ENCODE data around the gene JMJD8.

DNA sequence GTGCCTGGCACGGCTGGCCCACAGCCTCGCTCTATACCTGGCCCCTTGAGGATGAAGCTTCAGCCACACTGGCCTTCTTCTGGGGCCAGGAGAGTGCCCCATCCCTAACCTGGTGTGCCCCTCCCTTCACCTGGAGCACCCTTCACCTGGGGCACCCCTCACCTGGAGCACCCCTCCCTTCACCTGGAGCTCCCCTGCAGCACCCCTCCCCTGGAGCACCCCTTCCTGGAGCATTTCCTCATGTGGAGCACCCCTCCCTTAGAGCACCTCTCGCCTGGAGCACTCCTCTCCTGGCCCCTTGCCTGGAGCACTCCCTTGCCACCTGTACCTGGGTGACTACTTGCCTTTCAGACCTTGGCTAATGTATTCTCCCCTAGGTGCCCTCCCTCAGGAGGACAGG, 23.9 kb upstream of the JMJD8 start:
- TF ChIP-seq GATA2 (IDR thresholded peaks at IDR 0.05; ENCODE audit: low read depth, low read length): no peak
- no peak for TF ChIP-seq GATA3 (IDR thresholded peaks at IDR 0.05; ENCODE audit: low read depth, low read length)

Measured in SH-SY5Y (cell line).